K562 (cell line): ENCODE measurements around the gene MALAT1. TPM values are rescaled to one million over a fixed set of nuclear protein-coding genes. Genes with fewer than 3 reads are reported as not detected.

Experiments used
- BCLAF1 ChIP-seq, 2 experiments: fragments of 450-650 bp in 1 of 2; IDR thresholded peaks; 2 replicates each; pipeline ENCODE4 v1.6.1; 2011 to 2017; ENCODE audit warnings: low read depth in 2 of 2, antibody characterized with exemption in 1 of 2, borderline replicate concordance in 1 of 2, low read length in 1 of 2, mild to moderate bottlenecking in 1 of 2, mixed read lengths in 1 of 2; ENCODE audit not compliant: control insufficient read depth in 1 of 2
- BDP1 ChIP-seq: IDR thresholded peaks from 3 replicates; pipeline ENCODE4 v1.6.1; 2011; ENCODE audit not compliant: insufficient read length, insufficient read depth
- E2F8 ChIP-seq: fragments of 450-650 bp; IDR thresholded peaks from 2 replicates; pipeline ENCODE4 v1.7.1; 2018; ENCODE audit warnings: mild to moderate bottlenecking, low read depth; ENCODE audit not compliant: partially characterized antibody
- ETS2 ChIP-seq: IDR thresholded peaks from 2 replicates; pipeline ENCODE4 v1.6.1; 2016; ENCODE audit warnings: borderline replicate concordance, missing genetic modification characterization, mild to moderate bottlenecking, moderate library complexity, missing compliant biosample characterization; ENCODE audit not compliant: poor library complexity, severe bottlenecking
- HEY1 ChIP-seq: fragments of 250-450 bp; sonication (Bioruptor Pico); IDR thresholded peaks from 2 replicates; pipeline ENCODE4 v1.5.0; 2020; ENCODE audit warnings: mild to moderate bottlenecking, moderate library complexity, borderline replicate concordance
- NCOR1 ChIP-seq: fragments of 450-650 bp; IDR thresholded peaks from 2 replicates; pipeline ENCODE4 v1.6.1; 2016; ENCODE audit warnings: mild to moderate bottlenecking, moderate library complexity
- POLR2H ChIP-seq: IDR thresholded peaks from 2 replicates; pipeline ENCODE4 v1.6.1; 2016; ENCODE audit warnings: missing genetic modification characterization, low read depth, mild to moderate bottlenecking, control low read depth, missing compliant biosample characterization, moderate library complexity
- RUNX1 ChIP-seq: sonication (generic); IDR thresholded peaks from 2 replicates; pipeline ENCODE4 v1.6.1; 2016; ENCODE audit warnings: antibody characterized with exemption, low read depth
- SLC30A9 ChIP-seq: fragments of 250-450 bp; sonication (Bioruptor Pico); IDR thresholded peaks from 2 replicates; pipeline ENCODE4 v1.8.0; 2022; ENCODE audit warnings: mild to moderate bottlenecking, moderate library complexity
- TAL1 ChIP-seq: fragments of 450-650 bp; IDR thresholded peaks from 2 replicates; pipeline ENCODE4 v1.6.1; 2016; ENCODE audit warnings: mild to moderate bottlenecking
- TRIM24 ChIP-seq, 2 experiments: fragments of 450-650 bp; IDR thresholded peaks; 2 replicates each; pipeline ENCODE4 v1.6.1; 2016
- XRCC5 ChIP-seq: fragments of 200-400 bp; formaldehyde crosslinking; IDR thresholded peaks from 2 replicates; pipeline ENCODE4 v1.6.1; 2017; ENCODE audit warnings: low read depth, mild to moderate bottlenecking, low read length
- ZNF253 ChIP-seq: fragments of 250-450 bp; sonication (Bioruptor Pico); conservative IDR thresholded peaks from 2 replicates; pipeline ENCODE4 v1.6.1; 2021; ENCODE audit warnings: mild to moderate bottlenecking
- polyA plus RNA-seq, 8 experiments: library from polyadenylated mRNA; depleted of rRNA in 4 of 8; stranded (reverse) in 5 of 8; unstranded in 3 of 8; fragments of >200 nt; fragmentation: Nextera tagmentation in 2 of 8; fragmentation: Illumina TruSeq in 1 of 8; extraction: Ambion mirVana in 2 of 8; extraction: Trizol in 1 of 8; gene quantifications; 2 replicates each; pipeline versions ENCODE4 v1.2.1 to v1.2.3, GENCODE V29; 2011 to 2014; ENCODE audit warnings: inconsistent platforms in 1 of 8, missing spikeins in 1 of 8
- total RNA-seq, 7 experiments: library from RNA; depleted of rRNA in 6 of 7; stranded (reverse); fragments of >200 nt in 6 of 7; fragmentation: Illumina TruSeq in 2 of 7; extraction: Trizol in 2 of 7; gene quantifications; 2 replicates each; pipeline versions ENCODE4 v1.2.1 to v1.2.3, GENCODE V29; 2011 to 2021; ENCODE audit warnings: low replicate concordance in 1 of 7
- TF ChIP-seq, protein P1 (sequence below), 3 experiments: fragments of 200-800 bp in 1 of 3; sonication (Bioruptor generic) in 1 of 3; sonication (generic) in 1 of 3; formaldehyde crosslinking in 1 of 3; IDR thresholded peaks; 2 replicates each; pipeline versions ENCODE4 v1.6.1 to v1.8.0; 2016 to 2022; ENCODE audit warnings: mild to moderate bottlenecking in 2 of 3, missing compliant biosample characterization in 2 of 3, missing genetic modification characterization in 2 of 3, missing genetic modification reagents in 1 of 3
- TF ChIP-seq, protein P2 (sequence below): fragments of 250-450 bp; sonication (Bioruptor Pico); IDR thresholded peaks from 2 replicates; pipeline ENCODE4 v1.5.0; 2021

MALAT1 gene
- total and polyA plus RNA-seq, 9 of the 15 experiments (the other 6 are each of a cell fraction or from before 2014, with no cell fraction given): 363 to 8,715 (median 2,351) TPM

DNA sequence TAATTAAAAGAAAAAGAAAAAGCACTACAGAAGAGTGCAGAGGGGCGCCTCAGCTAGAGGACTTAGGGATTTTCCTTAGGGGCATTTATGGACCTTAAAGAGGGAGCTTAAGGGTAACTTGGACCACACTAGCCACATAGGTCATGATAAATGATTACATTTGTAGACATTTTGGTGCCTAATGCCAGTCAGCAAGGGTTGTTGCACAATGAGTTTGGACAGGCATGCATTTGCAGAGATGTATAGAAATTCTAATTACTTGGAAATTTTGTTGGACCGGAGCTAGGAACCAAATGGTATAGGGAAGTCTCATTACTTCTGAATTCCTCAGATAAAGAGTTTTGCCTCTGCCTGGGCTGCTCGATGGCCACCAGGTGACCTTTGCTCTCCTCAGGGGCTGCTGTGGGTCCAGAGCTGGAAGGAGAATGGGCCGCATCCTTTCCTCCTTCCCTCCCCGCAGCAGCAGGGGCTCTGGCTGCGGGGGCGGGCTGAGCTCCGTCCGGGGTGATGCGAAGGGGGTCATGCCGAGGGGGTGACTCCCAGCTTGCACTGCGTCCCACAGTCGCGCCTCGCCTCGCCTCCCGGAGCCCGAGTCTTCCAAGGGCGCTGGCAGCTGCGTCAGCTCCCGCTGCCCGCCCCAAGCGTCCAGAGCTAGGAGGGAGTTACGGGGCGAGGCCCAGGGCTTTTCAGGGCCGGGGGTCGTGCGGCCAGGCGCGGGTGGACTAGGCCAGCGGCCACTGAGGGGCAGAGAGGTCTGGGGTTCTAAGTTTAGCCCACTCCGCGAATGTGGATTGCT, 20.3 kb upstream of the MALAT1 start (continued):
- TF ChIP-seq BCLAF1 (IDR thresholded peaks at IDR 0.05; ENCODE audit: borderline replicate concordance in 1 of 2, control insufficient read depth in 1 of 2, low read depth in 2 of 2, low read length in 1 of 2): no peak; a peak in 1 of 4 replicates
- TF ChIP-seq ETS2 (tag): no peak
- TF ChIP-seq RUNX1: no peak
- TF ChIP-seq SLC30A9 (CRISPR knock-in tag): peak; percentile 26; the same call in 1 of the 2 replicates
- TF ChIP-seq TRIM24 (IDR thresholded peaks at IDR 0.05): no peak
- no peak for TF ChIP-seq ZNF253
- TF ChIP-seq, protein P1, sequence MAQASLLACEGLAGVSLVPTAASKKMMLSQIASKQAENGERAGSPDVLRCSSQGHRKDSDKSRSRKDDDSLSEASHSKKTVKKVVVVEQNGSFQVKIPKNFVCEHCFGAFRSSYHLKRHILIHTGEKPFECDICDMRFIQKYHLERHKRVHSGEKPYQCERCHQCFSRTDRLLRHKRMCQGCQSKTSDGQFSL (CRISPR knock-in tag; IDR thresholded peaks at IDR 0.05): peak; percentile 74
- TF ChIP-seq, protein P1 (tag; IDR thresholded peaks at IDR 0.05): no peak
- TF ChIP-seq TAL1: no peak
- TF ChIP-seq XRCC5: peak; percentile 24; the same call in 1 of the 2 replicates
- TF ChIP-seq BDP1: no peak
- TF ChIP-seq, protein P2, sequence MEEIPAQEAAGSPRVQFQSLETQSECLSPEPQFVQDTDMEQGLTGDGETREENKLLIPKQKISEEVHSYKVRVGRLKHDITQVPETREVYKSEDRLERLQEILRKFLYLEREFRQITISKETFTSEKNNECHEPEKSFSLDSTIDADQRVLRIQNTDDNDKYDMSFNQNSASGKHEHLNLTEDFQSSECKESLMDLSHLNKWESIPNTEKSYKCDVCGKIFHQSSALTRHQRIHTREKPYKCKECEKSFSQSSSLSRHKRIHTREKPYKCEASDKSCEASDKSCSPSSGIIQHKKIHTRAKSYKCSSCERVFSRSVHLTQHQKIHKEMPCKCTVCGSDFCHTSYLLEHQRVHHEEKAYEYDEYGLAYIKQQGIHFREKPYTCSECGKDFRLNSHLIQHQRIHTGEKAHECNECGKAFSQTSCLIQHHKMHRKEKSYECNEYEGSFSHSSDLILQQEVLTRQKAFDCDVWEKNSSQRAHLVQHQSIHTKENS (CRISPR knock-in tag): no peak
- TF ChIP-seq POLR2H: no peak
- TF ChIP-seq NCOR1: peak; percentile 55
- TF ChIP-seq HEY1 (CRISPR knock-in tag): no peak
- no peak for TF ChIP-seq E2F8
